ACHN (cell line): ENCODE results near the gene P2RX3.
A peak's percentile ranks its signal among the peaks of the same experiment; 100 is the strongest.

Experiments used
- DNase-seq: peaks from one replicate; pipeline ENCODE4 v3.0.0-alpha.2; 2015
- in situ Hi-C: cut with HindIII; loops from 2 replicates; pipeline ENCODE4 v1.10.0; 2017; ENCODE audit warnings: low sequenced_read_pairs, low pct_ligation_motif_present, low pct_unique_long_range_greater_than_20kb

P2RX3 gene

DNA sequence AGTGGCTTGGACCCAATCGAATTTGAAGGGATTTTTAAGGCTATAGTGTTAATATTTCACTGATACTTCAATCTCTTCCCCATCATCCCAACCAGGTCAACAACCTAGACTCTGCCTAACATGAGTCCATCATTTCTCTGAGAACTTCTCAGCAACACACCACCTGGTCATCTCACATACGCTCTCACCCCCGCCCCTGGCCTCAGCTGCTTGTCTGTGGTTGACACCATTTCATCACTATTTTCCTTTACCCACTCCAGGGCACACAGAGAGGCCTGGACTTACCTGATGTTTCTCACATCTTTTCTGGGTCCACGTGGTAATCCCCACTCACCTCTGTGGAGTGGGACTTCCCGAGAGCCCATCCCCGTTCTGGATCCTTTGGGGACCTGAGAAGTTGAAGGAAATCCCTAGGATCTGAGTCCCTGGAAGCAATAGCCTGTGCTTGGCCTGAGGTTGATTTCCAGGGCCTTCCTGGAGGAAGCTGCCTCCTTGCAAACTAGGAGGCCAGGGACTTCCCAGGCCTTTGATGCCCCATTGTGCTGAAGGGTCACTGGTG lies 3.2 kb downstream of the P2RX3 start:
- in situ Hi-C loops: no loop called here
- no peak for DNase-seq

DNA sequence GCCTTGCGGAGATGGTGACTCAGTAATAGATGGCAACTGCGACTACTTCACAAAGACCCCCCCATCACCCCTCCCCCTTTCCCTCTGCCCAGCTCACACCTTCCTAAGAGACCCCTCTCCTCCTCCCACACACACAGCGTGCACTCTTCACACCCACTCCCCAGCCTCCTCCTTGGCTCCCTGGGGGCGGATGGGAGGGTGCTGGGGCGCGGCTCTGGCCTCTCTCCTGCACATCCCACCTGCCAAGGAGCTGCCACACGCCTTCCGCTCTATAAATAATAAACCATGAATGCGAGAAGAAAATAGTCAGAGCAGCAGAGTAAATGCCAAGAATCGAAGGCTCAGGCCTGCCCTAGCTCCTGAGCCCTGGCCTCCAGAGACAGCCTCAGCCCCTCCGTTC lies 4.5 kb downstream of the P2RX3 start:
- no peak for DNase-seq
- in situ Hi-C loops: no loop called here

DNA sequence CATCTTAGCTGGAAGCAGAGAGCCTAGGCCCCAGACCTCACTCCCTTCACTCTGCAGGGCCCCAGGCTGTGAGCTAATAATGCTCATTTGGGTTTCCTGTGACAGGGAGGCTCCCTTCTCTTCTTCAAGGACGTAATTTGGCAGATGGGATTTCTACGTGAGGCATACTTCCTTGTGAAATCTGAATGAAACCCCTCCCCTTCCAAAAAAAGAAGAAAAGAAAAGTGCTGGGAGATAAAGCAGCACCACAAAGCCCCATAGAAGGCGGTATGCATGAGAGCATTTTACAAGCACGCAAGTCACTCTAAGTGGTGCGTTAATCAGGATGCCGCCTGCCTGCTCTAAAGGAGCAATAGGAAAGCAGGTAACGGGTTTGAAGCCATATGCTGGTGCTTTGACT lies 5.7 kb downstream of the P2RX3 start:
- in situ Hi-C loops: no loop called here
- no peak for DNase-seq

DNA sequence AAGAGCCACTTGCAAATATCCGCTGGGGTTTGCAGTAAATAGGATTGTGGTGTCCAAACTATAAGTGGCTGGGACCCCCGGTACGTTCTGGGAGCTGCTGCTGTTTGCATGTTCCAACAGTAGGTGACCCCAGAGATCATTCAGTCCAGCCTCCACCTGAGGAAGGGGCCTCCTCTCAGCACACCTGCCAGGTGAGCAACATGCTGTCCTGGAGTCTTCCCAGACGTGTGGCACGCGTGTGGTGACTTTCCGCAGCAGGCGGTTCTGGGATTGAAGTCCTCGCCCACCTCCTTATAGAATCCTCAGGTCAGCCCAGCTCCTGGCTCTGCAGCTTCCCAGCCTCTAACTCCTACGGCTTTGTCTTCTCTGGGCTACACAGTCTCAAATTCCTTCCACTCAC lies 6.7 kb downstream of the P2RX3 start:
- no peak for DNase-seq
- in situ Hi-C loops: no loop called here

DNA sequence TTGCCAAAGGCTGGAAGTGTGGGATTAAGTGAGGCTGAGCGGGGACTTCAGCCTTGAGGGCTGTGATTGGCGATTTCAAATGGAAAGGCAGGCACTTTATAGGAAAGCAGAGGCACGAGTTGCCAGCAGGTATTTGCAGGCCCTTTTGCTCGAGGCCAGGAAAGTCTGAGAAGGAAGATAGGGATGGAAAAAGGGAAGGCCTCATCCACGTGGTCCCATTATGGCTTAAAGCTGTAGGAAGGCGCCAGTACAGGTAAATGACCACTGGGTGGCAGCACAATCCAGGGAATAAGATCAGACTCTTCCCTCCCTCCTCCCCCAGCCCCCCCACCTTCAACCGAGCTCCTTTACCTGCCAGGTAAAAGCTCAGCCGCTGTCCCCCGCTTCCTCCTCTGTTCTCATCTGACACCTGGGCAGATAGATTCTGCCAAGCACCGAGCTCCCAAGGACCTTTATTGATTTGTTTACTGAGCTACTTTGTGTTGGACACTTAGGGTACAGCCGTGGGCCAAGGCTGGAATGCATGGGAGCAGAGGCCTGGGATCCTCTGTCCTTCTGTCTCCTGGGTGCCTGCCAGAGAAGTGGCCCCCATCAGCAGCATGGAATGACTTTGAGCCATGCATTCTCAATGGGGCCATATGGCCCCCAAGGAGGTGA lies 7.5 kb downstream of the P2RX3 start:
- DNase-seq: peak; percentile 64
- in situ Hi-C loops: no loop called here

DNA sequence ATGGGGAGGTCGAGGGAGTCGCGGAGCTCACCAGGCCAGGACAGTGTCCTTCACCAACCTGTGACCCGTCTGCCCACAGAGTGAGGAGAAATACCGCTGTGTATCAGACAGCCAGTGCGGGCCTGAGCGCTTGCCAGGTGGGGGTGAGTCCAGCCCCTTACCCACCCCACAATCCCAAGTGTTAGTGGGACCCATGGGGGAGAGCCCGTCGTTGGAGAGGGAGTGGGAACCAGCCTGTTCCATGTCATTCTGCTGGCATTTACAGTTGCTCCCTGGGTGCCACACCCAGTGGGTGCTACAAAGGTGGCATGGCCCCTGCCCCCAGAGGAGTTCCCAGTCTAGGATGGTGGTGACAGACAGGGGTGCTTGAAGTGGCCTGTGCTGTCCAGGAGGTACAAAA lies 9.2 kb downstream of the P2RX3 start:
- in situ Hi-C loops: no loop called here
- no peak for DNase-seq

DNA sequence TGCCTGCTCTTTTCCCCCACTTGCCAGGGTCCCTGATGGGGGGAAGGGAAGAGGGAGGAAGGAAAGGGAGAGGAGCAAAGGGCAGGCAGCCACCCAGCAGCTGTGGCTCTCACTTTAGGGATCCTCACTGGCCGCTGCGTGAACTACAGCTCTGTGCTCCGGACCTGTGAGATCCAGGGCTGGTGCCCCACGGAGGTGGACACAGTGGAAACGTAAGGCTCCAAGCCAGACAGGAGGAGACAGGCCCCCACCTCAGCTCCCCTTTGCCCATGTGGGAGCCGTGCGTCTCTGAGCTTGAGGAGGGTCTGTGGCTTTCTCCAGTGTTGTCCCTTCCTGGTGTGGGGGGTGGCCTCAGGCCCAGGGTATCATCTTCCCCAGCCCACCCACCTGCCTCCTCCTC lies 9.9 kb downstream of the P2RX3 start:
- no peak for DNase-seq
- in situ Hi-C loops: no loop called here

DNA sequence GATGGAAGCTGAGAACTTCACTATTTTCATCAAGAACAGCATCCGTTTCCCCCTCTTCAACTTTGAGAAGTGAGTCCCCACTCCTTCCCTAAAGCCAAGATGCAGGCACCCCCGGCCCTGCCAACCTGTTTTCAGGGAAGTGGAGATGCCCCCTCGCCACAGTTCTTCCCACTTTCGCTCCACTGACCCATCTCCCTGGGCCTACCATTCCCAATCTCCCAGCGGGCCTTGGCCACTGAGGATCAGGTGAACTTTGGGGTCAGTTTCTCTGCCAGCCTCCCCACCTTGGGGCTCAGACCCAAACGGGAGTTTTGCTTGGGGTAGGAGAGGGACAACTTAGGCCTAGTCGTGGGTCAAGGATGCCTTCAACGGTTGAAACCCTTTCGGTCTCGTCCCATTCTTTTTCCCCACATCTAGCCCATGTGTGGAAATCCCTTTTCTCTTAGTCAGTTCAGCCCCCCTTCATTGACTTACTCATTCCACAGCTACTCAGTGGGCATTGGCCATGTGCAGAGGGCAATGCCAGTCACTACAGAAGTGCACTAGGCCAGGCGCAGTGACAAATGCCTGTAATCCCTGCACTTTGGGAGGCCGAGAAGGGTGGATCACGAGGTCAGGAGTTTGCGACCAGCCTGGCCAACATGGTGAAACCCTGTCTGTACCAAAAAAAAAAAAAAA lies 10.6 kb downstream of the P2RX3 start:
- in situ Hi-C loops: no loop called here

DNA sequence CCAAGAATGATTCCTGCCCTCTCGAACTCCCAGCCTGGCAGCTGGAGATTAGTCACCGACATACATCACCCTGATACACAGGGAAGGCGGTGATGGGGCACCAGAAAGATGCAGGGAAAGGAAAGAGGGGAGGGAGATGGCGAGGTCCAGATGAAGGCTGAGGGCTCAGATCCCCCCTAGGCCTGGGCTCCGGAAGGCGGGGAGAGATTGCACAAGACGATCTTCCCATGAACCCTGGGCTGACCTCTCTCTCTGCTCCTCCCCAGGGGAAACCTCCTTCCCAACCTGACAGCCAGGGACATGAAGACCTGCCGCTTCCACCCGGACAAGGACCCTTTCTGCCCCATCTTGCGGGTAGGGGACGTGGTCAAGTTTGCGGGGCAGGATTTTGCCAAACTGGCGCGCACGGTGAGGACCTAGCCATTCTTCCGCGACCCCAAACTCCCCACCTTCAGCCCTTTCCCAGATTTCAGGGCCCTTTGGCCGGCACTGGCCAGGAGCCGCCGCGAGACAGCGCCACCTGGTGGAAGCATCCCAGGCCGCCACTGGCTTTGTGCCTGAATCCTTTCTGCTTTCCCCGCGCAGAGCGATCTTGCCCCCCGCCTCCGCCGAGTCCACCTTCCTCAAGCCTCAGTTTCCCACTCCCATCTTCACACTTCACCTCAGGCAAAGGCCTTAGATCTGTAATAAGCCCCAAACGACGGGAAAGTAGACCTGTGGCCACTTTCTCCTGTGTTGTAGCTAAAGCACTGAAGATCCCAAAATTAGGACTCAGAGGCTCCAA lies 11.5 kb downstream of the P2RX3 start:
- peak; percentile 40 for DNase-seq
- in situ Hi-C loops: no loop called here

More for the DNA sequence above, 10.6 kb downstream of the P2RX3 start:
- DNase-seq: peak; percentile 28

DNA sequence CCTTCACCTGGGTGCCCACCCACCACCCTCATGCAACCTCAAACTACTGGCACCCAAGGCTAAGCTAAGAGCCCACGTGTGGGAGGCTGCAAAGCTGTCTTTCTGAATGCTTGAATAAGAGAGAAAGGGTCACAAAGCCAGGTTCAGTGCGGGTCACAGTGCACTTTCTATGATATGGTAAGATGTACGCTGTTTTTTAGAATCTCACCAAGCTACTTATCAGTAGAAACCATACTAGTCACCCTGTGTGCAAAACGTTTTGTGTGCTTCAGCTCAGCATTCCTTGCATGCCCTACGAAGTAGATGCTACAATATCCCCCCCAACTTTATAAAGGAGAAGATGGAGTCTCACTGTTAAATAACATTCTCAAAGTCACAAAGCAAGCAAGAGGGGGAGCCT lies 14.9 kb downstream of the P2RX3 start:
- in situ Hi-C loops: no loop called here
- no peak for DNase-seq

DNA sequence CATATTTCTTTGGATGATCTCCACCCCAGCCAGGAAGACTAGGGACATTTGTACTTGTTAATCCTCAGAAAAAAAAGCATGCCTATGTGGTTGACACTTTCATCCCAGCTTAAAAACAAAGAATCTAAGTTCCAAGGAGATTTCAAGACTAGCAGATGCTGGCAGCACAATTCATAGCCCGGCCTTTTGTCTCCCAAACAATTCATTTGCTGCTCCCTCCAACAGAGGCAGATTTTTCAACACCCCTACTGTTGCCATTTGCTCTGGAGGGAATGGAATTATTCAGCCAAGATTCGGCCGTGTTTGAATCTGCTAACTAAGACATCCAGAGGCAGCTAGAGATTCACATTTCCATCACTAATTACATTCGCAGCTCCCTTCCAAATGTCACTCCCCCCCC lies 15.3 kb downstream of the P2RX3 start:
- no peak for DNase-seq
- in situ Hi-C loops: no loop called here

DNA sequence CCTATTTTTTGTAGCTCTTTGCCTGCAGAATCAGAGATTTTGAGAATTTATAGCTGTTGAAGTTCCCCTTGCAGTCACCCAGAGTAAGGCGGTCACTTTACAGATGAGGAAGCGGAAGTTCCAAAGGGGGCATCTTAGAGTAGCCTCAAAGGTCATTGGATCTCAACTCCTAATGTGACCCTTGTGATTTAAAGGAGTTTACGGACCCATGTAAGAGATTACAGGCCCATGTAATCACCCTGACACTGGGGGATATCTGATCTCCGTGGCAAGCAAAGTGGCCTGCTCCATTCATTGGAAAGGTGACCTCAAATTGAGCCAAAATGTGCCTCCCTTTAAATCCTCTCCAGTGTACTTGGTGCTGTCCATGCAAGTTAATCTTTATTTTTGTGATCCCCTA lies 15.7 kb downstream of the P2RX3 start:
- in situ Hi-C loops: no loop called here
- DNase-seq: no peak

DNA sequence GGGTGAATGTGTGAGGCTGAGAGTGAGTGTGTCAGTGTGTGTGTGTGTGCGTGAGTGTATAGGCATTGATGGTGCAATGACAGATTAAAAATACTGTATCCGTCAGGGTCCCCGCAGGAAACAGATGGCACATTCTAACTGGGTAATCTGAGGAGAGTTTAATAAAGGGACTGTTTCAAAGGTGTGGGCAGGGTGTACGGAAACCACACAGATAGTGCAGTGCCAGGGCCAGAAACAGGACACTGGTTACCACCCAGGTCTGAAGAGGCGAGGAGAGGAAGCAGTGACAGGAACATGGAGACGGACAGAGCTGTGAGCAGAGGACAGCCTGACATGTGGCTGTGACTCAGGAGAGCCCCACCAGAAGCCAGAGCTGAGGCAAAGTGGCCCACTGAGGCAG lies 16.5 kb downstream of the P2RX3 start:
- DNase-seq: no peak
- in situ Hi-C loops: no loop called here

DNA sequence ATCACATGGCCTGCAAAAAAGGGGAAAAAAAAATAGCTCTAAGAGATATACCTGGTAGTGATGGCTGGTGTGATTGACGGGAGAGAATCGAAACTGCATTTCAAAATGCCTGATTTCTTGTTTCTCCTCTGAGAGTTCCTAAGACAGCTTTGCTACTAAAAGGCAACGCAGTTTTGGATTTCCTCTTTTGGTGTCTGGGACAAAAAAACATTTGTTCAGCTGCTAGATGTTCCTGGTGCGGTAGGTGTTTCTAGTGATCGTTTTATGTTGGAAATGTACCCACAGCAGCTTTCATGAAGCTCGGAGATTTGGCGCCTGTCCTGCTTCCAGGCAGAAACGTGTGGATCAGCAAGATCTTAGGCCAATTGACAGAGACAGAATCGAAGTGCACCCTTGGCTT lies 18.1 kb downstream of the P2RX3 start:
- in situ Hi-C loops: no loop called here
- DNase-seq: no peak

DNA sequence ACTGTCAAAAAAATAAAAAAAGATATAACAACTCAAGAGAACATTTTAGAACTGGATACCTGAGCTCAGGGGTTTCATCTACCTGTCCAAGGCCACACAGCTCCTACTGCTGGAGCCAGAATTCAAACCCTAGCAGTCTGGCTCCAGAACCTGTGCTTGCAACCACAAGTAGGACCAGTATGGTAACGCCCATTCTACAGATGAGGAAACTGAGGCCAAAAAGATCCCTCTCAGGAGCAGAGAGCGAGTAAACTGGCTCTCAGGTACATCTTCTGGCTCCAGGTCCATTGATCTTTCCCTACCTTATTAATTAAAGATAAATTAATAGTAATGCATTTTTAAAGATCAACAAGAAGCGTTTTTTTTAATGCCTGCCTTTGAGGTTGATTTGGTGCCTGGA lies 19.2 kb downstream of the P2RX3 start:
- no peak for DNase-seq
- in situ Hi-C loops: no loop called here

DNA sequence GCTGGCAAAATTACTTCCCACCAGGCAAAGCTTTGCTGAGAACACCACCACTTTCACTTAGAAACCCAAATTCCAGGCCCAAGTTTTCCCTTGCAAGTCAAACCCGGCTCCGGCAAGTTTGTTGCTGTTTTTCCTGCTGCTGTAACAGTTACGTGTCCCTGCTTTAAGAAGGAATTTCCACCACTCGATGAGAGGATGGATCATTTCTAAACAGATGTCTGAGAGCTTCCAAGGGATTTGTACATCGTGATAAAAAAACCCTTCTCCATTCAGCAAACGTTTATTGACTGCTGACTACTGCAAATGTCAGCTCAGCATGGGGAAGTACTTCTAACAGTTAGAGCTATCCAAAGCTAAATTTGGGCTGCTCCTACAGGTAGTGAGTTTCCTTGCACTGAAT lies 19.7 kb downstream of the P2RX3 start:
- DNase-seq: no peak

DNA sequence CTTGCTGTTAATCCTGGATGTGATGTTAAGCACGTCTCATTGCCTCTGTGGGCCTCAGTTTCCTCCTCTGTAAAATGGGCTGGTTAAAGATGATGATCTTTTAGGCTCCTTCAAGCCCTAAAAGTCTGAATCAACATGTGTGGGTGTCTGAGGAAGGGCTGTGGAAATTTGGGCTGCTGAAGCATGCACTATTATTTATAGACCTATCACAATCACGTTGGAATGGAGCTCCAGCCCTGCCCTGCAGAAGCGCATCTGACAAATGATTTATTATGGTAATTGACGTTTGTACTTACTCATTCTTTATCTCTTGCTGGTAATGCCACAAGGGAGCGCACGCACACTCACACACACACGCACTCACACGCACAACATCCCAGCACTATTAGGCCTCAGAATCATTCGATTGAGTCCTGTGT lies 20.4 kb downstream of the P2RX3 start:
- in situ Hi-C loops: no loop called here
- no peak for DNase-seq

More for the DNA sequence above, 19.7 kb downstream of the P2RX3 start:
- in situ Hi-C loops: no loop called here

DNA sequence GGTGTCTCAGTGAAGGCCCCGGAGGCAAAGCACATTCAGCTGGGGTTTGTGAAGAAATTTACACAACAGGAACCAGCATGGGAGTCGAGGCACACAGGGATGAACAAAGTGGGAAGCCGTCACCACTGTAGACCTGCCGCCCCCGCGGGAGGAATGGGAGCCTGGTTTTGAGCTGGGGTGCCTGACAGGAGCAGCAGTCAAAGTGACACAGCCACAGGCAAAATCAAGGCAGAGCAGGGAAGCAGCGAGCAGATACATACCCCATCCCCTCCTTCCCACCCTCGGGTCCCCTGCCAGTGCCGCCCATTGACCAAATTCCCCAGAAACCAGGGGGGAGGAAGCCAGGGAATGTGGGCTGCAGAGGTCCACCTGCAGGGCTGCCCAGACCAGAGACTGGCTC lies 20.8 kb downstream of the P2RX3 start:
- DNase-seq: no peak
- in situ Hi-C loops: no loop called here

DNA sequence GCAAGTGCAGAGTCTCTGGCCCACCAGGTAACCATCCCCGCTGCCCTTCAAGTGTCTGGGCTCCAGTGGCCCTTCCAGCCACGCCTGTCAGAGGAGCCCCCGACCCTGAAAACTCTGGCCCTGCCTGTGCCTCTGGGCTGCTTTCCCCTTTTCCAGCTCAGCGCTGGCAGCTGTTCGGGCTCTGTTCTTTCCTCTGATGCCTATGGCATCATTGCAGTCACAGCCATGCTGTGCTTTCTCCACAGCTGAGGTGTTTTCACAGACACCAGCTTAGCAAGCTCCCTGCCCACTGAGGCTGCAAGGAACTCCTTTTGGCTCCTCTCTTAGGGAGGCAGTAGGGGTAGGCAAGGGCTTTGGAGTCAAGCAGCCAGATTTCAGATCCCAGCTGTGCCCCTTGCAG lies 21.2 kb downstream of the P2RX3 start:
- in situ Hi-C loops: no loop called here
- no peak for DNase-seq
